Prostate gland (tissue), 2 donors: Measurements from ENCODE around the gene RALA. TPM values are rescaled to one million over a fixed set of nuclear protein-coding genes. Genes with fewer than 3 reads are reported as not detected.

Source experiments
- DNase-seq: peaks from one replicate; pipeline ENCODE4 v3.0.0-alpha.2; 2019; ENCODE audit warnings: low spot score
- H3K27ac ChIP-seq, 2 donors: fragments of 200-600 bp; sonication (generic); 2 replicates each; pipeline ENCODE4 v1.5.1; 2017 to 2019
- H3K27me3 ChIP-seq: fragments of 200-600 bp; sonication (generic); replicated peaks from 2 replicates; pipeline ENCODE4 v1.5.1; 2019; ENCODE audit not compliant: insufficient read depth
- H3K36me3 ChIP-seq, 2 donors: fragments of 200-600 bp; sonication (generic); 1 replicate in 1 of 2; 2 replicates in 1 of 2; pipeline versions ENCODE4 v1.5.1 to v1.8.1; 2017 to 2019
- H3K4me1 ChIP-seq: fragments of 200-600 bp; sonication (generic); replicated peaks from 2 replicates; pipeline ENCODE4 v1.5.1; 2019
- H3K4me3 ChIP-seq, 2 donors: fragments of 200-600 bp; sonication (generic); 2 replicates each; pipeline ENCODE4 v1.5.1; 2017 to 2019
- H3K9me3 ChIP-seq: fragments of 200-600 bp; sonication (generic); 2 replicates; pipeline ENCODE4 v1.5.1; 2017
- CTCF ChIP-seq, 4 experiments: fragments of 200-600 bp in 2 of 4; fragments of 450-650 bp in 2 of 4; sonication (generic) in 2 of 4; IDR thresholded peaks; 1 replicate in 3 of 4; 2 replicates in 1 of 4; pipeline ENCODE4 v1.5.1; 2016 to 2019; ENCODE audit warnings: antibody characterized with exemption in 4 of 4, mild to moderate bottlenecking in 2 of 4, moderate library complexity in 2 of 4
- POLR2A ChIP-seq: fragments of 450-650 bp; IDR thresholded peaks from one replicate; pipeline ENCODE4 v1.6.1; 2016; ENCODE audit warnings: antibody characterized with exemption, mild to moderate bottlenecking
- POLR2AphosphoS5 ChIP-seq: sonication (generic); formaldehyde crosslinking; IDR thresholded peaks from one replicate; pipeline ENCODE4 v1.6.1; 2017; ENCODE audit warnings: antibody characterized with exemption
- WGBS: methylation state at CpG from one replicate; pipeline ENCODE4 v1.1.5; 2018; 5-methylcytosine and 5-hydroxymethylcytosine counted together
- intact Hi-C: fragments of 100-400 bp; cut with DNase I; formaldehyde crosslinking; loops from one replicate; pipeline ENCODE4 v1.14.2; 2022
- total RNA-seq, 2 donors: library from RNA; depleted of rRNA; stranded (reverse); fragments of >200 nt; gene quantifications; one replicate each; pipeline ENCODE4 v1.1.0, GENCODE V29; 2016

Gene RALA
- total RNA-seq, 2 donors from 2014 or later, result 11.9 to 14.7 TPM

GRCh38 chr7:39733881-39734632 lies 110.7 kb downstream of the RALA start:
- Histone ChIP-seq H3K4me3 (peak overlapping the region; percentile 37 to 52), H3K27me3 (no peaks in the 10 kb centered on the region), H3K4me1 (no peaks in the 10 kb centered on the region), H3K27ac (peak overlapping the region; percentile 67 to 73), H3K9me3 (no peaks in the 10 kb centered on the region), H3K36me3 (no peaks in the 10 kb centered on the region)
- WGBS, result 24% methylated on average over 8 of the region's 8 CpGs
- no peak for DNase-seq
- TF ChIP-seq POLR2AphosphoS5, result no peak
- TF ChIP-seq CTCF (IDR thresholded peaks at IDR 0.05), result no peak
- no peak for TF ChIP-seq POLR2A
- intact Hi-C loops, result no loop called here

- 64% methylated on average over 2 of the region's 2 CpGs for WGBS
- no peaks in the 10 kb centered on the region for H3K9me3 ChIP-seq
- DNase-seq, result no peak
- H3K4me1 ChIP-seq, result no peaks in the 10 kb centered on the region
- H3K27ac ChIP-seq, result no peak overlapping the region
- peak overlapping the region in 1 of 2 donors; percentile 52 for H3K4me3 ChIP-seq
- intact Hi-C loops, result no loop called here
- TF ChIP-seq POLR2A (no peak), POLR2AphosphoS5 (no peak), CTCF (IDR thresholded peaks at IDR 0.05) (no peak)
- no peaks in the 10 kb centered on the region for H3K36me3 ChIP-seq
- no peaks in the 10 kb centered on the region for H3K27me3 ChIP-seq
Measured at GRCh38 chr7:39734633-39735004, 111.2 kb downstream of the RALA start.

- H3K4me3 ChIP-seq, result no peak overlapping the region
- DNase-seq, result no peak
- no peak for TF ChIP-seq POLR2A
- 80% methylated on average over 4 of the region's 4 CpGs for WGBS
- H3K27ac ChIP-seq, result no peak overlapping the region
- no peaks in the 10 kb centered on the region for H3K4me1 ChIP-seq
- H3K9me3 ChIP-seq, result no peaks in the 10 kb centered on the region
- no peaks in the 10 kb centered on the region for H3K36me3 ChIP-seq
- no peaks in the 10 kb centered on the region for H3K27me3 ChIP-seq
- intact Hi-C loops, result no loop called here
Measured at GRCh38 chr7:39735903-39736302, 112.5 kb downstream of the RALA start.

- intact Hi-C loops, result no loop called here
- no peak for DNase-seq
- 83% methylated on average over 13 of the region's 13 CpGs for WGBS
Measured at GRCh38 chr7:39741942-39742623, 118.7 kb downstream of the RALA start.

More at GRCh38 chr7:39741942-39742623, 118.7 kb downstream of the RALA start:
- H3K36me3 ChIP-seq, result no peaks in the 10 kb centered on the region
- no peaks in the 10 kb centered on the region for H3K9me3 ChIP-seq
- no peak overlapping the region for H3K27ac ChIP-seq
- no peaks in the 10 kb centered on the region for H3K27me3 ChIP-seq
- no peaks in the 10 kb centered on the region for H3K4me1 ChIP-seq
- H3K4me3 ChIP-seq, result no peak overlapping the region
- TF ChIP-seq CTCF (IDR thresholded peaks at IDR 0.05), result peak in 1 of 4 experiments; percentile 17
- no peak for TF ChIP-seq POLR2A
- TF ChIP-seq POLR2AphosphoS5, result no peak
